SK-N-SH (cell line): Measurements from ENCODE around the gene GOLGB1.

Experiments used
- EP300 ChIP-seq, 2 experiments: IDR thresholded peaks; 2 replicates each; pipeline versions ENCODE4 v1.4.0 to v1.6.1; 2012; ENCODE audit warnings: borderline replicate concordance in 1 of 2, low read depth in 1 of 2, low read length in 1 of 2
- FOXM1 ChIP-seq: IDR thresholded peaks from 2 replicates; pipeline ENCODE4 v1.4.0; 2012; ENCODE audit warnings: low read depth, mild to moderate bottlenecking
- NFIC ChIP-seq: IDR thresholded peaks from 2 replicates; pipeline ENCODE4 v1.4.0; 2012; ENCODE audit warnings: borderline replicate concordance
- RCOR1 ChIP-seq: fragments of 150-350 bp; IDR thresholded peaks from 2 replicates; pipeline ENCODE4 v1.6.1; 2017; ENCODE audit warnings: antibody characterized with exemption, low read length
- SMC3 ChIP-seq: IDR thresholded peaks from 2 replicates; pipeline ENCODE4 v1.6.1; 2012; ENCODE audit warnings: low read depth, low read length, improper control_type of control experiment
- TCF12 ChIP-seq: IDR thresholded peaks from 2 replicates; pipeline ENCODE4 v1.4.0; 2012
- TEAD4 ChIP-seq: IDR thresholded peaks from 2 replicates; pipeline ENCODE4 v1.4.0; 2012; ENCODE audit warnings: mild to moderate bottlenecking, borderline replicate concordance; ENCODE audit not compliant: insufficient read depth
- TF ChIP-seq, protein P1 (sequence below): fragments of 150-350 bp; IDR thresholded peaks from 2 replicates; pipeline ENCODE4 v1.6.1; 2017; ENCODE audit warnings: antibody characterized with exemption, low read length, low read depth, borderline replicate concordance
- TF ChIP-seq, protein P2 (sequence below): fragments of 200-600 bp; sonication (generic); IDR thresholded peaks from 2 replicates; pipeline ENCODE4 v1.6.1; 2017; ENCODE audit warnings: antibody characterized with exemption, mild to moderate bottlenecking, moderate library complexity
- TF ChIP-seq, protein P3 (sequence below): IDR thresholded peaks from 2 replicates; pipeline ENCODE4 v1.6.1; 2012; ENCODE audit warnings: mild to moderate bottlenecking, low read depth, low read length, moderate library complexity
- TF ChIP-seq, protein P4 (sequence below): IDR thresholded peaks from 2 replicates; pipeline ENCODE4 v1.4.0; 2012; ENCODE audit warnings: low read depth

DNA sequence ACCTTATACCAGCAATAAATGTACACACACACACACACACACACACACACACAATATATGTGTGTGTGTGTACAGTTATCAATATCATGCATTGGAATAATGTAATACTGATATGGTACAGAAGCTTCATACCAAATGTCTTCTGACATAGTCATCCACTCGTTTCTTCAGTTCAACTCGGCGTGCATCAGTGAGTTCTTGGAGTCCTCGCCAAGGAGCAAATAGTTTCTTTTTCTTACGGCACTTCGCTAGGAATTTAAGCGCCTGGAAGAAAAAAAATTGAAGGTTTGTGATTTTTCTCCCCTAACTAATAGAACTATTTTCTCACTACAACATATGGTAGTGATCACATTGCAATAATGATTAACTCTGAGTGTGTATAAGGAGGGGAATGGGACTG is 32.1 kb upstream of the GOLGB1 start:
- TF ChIP-seq SMC3 (no peak), FOXM1 (no peak), NFIC (no peak), RCOR1 (no peak), TEAD4 (no peak), EP300 (IDR thresholded peaks at IDR 0.05; ENCODE audit: borderline replicate concordance in 1 of 2, low read depth in 1 of 2, low read length in 1 of 2) (no peak), TCF12 (no peak)
- TF ChIP-seq, protein P1, sequence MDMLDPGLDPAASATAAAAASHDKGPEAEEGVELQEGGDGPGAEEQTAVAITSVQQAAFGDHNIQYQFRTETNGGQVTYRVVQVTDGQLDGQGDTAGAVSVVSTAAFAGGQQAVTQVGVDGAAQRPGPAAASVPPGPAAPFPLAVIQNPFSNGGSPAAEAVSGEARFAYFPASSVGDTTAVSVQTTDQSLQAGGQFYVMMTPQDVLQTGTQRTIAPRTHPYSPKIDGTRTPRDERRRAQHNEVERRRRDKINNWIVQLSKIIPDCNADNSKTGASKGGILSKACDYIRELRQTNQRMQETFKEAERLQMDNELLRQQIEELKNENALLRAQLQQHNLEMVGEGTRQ = no peak
- TF ChIP-seq, protein P2, sequence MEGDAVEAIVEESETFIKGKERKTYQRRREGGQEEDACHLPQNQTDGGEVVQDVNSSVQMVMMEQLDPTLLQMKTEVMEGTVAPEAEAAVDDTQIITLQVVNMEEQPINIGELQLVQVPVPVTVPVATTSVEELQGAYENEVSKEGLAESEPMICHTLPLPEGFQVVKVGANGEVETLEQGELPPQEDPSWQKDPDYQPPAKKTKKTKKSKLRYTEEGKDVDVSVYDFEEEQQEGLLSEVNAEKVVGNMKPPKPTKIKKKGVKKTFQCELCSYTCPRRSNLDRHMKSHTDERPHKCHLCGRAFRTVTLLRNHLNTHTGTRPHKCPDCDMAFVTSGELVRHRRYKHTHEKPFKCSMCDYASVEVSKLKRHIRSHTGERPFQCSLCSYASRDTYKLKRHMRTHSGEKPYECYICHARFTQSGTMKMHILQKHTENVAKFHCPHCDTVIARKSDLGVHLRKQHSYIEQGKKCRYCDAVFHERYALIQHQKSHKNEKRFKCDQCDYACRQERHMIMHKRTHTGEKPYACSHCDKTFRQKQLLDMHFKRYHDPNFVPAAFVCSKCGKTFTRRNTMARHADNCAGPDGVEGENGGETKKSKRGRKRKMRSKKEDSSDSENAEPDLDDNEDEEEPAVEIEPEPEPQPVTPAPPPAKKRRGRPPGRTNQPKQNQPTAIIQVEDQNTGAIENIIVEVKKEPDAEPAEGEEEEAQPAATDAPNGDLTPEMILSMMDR = no peak
- TF ChIP-seq, protein P3, sequence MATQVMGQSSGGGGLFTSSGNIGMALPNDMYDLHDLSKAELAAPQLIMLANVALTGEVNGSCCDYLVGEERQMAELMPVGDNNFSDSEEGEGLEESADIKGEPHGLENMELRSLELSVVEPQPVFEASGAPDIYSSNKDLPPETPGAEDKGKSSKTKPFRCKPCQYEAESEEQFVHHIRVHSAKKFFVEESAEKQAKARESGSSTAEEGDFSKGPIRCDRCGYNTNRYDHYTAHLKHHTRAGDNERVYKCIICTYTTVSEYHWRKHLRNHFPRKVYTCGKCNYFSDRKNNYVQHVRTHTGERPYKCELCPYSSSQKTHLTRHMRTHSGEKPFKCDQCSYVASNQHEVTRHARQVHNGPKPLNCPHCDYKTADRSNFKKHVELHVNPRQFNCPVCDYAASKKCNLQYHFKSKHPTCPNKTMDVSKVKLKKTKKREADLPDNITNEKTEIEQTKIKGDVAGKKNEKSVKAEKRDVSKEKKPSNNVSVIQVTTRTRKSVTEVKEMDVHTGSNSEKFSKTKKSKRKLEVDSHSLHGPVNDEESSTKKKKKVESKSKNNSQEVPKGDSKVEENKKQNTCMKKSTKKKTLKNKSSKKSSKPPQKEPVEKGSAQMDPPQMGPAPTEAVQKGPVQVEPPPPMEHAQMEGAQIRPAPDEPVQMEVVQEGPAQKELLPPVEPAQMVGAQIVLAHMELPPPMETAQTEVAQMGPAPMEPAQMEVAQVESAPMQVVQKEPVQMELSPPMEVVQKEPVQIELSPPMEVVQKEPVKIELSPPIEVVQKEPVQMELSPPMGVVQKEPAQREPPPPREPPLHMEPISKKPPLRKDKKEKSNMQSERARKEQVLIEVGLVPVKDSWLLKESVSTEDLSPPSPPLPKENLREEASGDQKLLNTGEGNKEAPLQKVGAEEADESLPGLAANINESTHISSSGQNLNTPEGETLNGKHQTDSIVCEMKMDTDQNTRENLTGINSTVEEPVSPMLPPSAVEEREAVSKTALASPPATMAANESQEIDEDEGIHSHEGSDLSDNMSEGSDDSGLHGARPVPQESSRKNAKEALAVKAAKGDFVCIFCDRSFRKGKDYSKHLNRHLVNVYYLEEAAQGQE = no peak
- TF ChIP-seq, protein P4, sequence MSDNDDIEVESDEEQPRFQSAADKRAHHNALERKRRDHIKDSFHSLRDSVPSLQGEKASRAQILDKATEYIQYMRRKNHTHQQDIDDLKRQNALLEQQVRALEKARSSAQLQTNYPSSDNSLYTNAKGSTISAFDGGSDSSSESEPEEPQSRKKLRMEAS = no peak
